ENCODE data around the gene ANKRD11.

The ANKRD11 gene

DNA sequence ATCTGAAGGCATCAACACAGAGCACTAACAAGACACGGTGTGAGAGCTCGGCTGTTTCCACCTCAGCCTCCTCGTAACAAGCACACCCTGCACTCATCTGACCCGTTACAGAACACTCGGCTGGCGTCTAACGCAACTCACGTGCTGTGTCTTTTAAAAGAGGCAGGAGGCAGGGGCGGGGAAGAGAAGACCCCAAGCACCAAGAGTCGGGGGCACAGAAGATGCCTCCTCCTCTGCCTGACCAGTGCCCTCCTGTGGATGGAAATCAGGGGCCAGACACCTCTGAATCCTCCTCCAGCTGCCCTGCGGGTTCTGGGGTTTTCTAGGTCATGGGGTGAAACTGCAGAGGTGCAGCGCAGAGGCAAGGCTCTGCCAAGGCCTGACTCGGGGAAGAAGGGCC lies 198.6 kb downstream of the ANKRD11 start:
- DNase-seq, result no peak

DNA sequence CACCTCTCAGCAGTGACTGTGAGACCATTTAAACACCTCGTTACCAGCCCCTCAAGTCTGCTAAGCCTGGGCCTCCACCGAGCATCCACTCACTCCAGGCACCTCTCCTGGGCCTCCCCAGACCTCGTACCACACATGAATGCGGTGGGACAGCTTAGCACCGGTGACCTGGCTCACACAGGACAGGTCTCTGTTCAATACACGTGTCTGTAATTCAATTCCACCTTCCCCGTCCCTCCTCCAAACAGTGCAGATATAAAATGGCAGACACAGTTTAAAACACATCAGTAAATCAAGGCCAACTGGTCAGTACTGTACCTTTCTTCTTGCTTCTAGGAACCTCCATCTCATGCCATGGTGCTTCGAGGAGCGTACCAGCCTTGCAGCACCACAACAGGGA lies 199.0 kb downstream of the ANKRD11 start:
- DNase-seq, result no peak

DNA sequence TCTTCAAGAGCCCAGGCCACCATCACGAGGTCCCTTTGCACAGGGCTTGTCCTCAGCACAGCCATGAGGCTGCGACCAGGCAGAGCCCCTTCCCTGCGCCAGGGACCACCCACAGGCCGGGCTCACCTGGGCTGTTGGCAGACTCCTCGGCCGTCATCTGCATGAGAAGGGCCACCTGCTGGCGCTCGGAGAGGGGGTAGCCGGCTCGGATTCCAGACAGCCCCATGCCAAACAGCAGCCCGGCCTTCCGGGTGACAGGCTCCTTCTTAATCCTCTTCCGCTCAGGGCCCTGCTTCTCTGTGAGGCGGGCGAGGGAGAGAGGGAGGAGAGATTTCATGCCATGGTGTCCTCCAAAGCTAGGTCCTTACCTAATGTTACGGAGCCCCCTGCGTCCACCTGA lies 199.5 kb downstream of the ANKRD11 start:
- no peak for DNase-seq

DNA sequence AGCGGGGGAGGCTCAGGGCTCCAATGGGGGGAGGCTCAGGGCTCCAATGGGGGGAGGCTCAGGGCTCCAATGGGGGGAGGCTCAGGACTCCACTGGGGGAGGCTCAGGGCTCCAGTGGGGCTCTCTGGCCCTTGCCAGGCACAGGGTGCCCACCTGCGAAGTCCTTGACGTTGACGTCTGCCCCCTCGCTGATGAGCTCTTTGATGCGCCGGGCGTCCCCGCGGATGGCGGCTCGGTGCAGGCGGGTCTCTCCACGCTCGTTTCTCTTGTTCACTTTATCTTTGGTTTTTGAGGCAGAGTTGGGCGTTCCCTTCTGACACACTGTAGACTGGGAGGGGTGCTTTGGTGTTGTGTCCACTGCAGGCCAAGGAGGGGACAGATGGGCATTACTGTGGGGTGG lies 199.9 kb downstream of the ANKRD11 start:
- DNase-seq, result no peak

DNA sequence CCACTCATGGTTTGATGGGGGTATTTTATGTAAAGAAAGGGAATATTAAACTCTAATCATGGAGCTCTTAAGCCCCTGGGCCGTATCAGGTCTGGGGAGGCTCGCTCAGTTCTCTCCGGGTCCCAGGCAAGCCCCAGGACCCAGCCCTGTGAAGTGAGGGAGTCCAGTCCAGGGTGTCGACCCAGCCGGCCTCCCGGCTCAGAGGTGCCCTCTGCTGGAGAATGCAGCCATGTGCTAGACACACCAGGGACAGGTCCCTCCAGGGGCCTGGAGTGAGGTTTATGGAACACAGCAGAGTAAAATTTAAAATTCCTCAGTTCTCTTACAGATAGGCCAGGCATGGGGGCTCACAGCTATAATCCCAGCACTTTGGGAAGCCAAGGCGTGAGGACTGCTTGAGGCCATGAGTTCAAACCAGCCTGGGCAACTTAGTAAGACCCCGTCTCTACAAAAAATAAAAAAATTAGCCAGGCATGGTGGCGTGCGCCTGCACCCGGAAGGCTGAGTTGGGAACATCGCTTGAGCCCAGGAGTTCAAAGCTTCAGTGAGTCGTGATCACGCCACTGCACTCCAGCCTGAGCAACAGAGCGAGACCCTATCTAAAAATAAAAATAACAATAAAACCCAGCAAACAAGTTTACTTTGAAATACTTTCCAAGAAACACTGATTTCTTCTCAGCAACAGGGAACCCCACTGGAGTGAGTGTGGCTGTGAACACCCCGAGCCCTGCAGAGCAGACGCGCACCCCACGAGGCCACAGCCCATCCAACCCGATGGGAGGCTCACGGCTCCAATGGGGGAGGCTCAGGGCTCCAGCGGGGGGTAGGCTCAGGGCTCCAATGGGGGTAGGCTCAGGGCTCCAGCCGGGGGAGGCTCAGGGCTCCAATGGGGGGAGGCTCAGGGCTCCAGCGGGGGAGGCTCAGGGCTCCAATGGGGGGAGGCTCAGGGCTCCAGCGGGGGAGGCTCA lies 200.6 kb downstream of the ANKRD11 start:
- no peak for DNase-seq

DNA sequence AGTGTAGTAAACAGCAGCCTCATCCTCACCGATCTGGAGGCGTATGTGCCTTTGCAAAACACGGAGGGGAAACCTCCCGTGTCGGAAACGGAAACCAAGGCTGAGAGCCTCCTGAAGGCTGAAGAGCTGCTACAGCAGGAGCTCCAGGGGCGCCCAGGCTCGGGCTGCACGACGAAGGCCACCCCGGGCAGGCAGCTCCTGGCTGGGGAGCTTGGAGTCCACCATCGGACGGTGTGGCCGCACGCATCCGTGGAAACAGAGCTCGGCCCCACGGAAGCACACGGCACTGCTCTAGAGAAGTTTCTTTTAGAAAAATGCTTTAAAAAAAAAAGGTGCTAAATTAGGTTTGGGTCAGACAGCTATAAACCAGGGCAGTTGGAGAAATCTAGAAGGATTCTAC lies 201.4 kb downstream of the ANKRD11 start:
- DNase-seq, result no peak

DNA sequence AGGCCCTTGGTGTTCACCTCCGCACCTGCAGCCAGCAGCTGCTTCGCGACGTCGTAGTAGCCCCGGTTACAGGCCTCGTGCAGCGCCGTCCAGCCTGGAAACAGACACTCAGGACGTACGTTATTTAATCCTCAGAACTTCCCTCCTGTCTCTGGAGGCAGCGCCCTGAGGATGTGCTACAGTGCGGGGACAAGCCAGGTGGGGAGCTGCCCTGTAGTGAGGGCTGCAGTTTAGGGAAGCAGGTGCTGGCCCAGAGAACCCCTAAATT lies 201.8 kb downstream of the ANKRD11 start:
- no peak for DNase-seq

DNA sequence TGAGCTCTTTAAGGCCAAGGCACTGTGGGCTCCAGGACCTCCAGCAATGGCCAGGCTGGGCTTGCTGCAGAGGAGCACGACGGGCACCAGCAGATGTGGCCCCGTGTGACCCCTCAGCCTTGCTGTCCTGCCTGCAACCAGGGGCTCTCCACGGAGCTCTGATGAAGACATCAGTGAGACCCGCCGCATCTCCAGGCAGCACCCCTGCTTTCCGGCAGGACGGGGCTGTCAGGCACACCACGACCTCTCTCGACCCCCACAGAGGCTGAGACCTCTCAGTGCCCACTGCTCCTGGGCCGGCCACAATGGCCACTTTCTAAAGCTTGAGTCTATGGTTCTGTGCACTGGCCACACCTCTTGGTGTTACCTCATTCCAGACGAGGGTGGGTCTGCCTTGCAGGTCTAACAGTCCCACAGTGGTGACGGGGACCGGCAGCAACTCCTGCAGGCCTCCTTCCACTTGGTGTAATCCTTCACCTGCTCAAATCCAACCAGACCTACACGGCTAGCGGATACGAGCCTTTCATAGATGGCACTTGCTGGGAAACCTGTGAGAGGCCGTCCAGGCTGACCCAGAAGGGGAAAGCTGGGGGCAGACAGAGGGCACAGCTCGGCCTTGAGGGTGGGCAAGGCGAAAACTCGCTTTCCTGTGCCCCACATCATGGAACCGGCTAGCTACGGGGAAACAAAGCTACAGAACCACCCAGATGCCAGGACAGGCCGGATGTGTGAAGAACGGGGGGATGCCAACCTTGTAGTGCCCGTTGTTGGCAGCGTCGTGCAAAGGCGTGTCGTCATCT lies 202.4 kb downstream of the ANKRD11 start:
- no peak for DNase-seq

DNA sequence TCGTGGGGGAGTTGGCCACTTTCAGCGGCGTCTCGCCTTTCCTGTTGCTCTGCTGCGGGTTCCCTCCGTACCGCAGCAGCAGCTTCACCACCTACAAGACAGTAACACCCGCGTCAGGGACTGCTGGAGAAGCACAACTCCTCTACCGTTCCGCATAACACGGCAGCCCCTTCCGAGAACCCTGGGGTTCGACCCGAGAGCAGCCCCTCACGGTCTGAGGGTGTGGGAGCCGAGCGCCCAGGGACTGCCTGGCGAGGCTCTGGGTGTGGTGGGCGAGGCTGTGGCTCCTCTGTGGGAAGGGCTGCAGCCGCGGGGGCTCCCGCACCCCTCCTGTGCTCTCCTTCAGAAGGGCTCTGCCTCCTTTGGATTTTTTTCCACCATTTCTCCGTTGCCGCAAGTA lies 204.3 kb downstream of the ANKRD11 start:
- no peak for DNase-seq

DNA sequence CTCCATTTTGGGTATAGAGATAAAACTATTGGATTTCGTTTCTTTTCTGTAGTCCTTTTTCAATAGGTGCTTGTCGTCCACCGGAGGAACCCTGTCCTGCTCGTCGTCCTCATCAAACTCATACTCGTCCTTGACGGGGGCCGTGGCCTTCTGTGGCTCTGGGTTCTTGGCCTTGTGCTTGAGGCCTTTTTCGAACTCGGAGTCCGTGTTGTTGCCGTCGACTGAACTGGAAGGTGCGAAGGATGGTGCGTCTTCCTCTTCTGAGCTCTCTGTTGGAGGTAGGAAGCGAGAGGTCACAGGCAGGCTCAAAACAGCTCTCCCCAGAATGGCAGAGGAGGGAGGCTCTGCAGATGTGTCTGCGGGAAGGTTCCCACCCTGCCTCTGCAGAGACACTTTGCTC lies 205.0 kb downstream of the ANKRD11 start:
- no peak for DNase-seq

DNA sequence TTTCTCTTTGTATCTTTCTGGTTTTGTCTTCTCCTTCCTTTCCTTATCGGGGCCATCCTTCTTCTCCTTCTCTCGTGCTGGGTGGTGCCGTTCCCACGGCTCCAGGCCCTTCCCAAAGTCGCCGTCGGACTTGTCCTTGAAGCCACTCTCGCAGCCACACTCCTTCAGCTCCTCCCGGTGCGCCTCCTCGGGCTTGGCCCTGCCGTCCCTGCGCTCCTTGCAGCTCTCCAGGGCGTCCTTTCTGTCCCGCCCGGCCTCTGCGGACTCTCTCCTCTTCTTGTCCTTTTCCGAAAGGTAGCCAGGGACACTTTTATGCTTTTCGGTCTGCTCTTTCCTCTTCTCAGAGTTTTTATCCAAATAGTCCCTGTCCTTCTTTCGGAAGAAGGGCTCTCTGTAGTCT lies 206.9 kb downstream of the ANKRD11 start:
- no peak for DNase-seq

DNA sequence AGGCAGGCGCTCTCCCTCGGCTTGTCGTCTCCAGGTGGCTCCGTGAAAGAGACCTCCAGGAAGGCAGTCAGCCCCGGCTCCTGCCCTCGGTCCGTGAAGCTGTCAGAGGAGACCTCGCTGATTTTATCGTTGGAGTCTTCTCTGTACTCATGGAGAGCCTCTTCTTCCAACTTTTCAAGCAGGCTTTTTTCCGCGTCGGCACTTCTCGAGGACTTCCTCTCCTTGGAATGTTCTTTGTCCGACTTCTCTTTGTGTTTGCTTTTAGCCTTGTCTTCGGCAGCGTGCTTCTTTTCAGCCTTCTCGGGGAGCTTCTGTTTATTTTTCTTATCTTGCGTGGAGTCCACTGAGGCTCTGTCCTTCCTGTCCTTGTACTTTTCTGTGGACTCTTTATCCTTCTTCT lies 207.8 kb downstream of the ANKRD11 start:
- DNase-seq, result no peak

DNA sequence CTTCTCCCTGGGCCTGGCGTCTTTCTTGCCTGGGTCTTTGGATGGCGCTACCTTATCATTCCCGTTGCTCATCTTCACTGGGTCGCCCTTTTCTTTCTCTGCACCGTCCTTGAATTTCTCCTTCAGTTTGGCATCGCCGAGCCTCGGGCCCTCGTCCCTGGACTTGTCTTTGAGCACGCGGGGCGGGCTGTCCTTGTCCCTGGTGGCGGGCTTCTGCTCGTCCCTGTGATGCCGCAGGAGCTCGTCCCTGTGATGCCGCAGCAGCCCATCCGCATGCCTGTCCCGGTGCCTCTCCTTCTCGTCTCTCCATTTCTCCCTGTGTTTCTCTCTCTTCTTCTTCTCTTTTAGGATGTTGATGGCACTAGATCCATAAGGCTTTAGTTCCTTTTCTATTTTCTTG lies 208.5 kb downstream of the ANKRD11 start:
- no peak for DNase-seq

DNA sequence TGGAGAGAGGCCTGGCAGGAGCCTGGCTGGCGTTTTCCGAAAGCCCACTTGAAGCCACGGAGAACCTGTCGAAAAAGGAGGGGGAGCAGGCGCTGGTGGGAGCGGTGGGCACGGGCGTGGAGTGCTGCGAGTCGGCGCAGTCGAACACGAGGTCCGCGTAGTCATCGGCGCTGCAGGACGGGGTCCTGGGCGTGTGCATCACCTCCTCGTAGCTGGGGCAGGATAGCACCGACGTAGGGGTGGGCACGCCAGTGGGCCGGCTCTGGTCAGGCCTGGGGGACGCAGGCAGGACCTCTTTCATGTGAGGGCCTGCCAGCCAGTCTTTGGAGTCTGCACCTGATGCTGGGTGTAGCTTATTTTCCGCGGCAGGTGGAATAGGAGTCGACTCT lies 209.2 kb downstream of the ANKRD11 start:
- DNase-seq, result no peak

DNA sequence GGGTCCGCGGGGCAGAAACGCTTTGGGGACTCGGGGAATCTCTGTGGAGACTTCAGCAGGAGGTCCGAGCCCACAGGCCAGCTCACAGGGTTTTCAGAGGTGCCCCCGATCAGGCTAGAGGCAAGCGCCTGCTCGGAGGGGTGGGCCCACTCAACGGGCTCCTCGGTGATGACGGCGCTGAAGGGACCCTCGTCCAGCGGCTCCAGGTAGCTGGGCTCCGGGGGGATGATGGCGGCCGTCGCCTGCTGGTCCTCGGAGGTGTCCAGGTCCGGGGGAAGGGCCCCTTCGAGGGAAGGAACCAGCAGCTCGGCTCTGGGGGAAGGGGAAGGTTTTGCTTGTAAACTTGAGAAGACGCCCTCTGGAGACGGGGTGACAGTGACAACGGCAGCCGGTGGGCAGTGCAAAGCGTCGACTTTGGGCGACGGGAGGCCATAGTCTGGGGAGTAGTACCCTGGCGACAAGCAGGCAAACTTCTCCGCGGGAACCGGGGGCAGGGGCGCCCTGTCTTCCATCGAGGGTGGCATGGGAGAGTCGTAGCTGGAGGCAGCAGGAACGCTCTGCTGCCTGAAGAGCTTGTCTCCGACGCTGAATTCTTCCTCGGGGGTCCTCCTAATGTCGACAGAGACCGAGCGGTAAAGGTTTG lies 209.7 kb downstream of the ANKRD11 start:
- no peak for DNase-seq

DNA sequence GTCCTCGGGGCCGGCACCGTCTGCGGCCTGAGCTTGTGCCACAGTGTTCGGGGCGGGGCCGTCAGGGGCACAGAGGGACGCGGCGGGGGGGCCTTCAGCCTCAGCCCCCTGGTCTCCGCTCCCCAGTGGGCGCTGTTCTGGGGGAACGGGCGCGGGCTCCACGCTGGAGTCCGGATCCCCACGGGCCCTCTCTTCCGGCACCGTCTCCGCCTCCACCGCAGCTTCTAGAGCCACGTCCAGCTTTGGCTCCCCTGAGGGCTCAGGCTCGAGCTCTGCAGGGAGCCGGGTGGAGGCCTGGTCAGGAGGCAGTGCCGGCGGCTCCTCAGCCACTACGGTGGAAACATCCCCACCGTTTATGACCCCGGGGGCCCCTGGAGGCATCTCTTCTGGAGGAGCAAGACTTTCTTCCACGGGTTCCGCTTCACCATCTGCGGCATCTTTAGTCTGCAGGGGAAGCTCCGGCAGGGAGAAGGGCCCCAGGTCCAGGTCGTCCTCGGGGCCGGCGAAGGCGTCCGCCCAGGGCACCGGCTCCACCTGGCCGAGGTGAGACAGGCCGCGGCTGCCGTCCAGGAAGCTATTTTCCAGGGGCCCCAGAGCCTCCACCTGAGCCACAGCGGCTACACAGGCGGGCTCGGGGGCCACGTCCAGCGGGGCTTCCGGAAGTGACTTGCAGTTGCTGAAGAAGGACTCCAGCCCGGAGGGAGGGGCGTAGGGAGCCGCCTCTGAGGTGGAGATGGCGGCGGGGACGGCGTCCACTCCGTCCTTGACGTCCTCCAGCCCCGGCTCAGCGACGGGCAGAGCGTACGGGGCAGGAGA lies 210.5 kb downstream of the ANKRD11 start:
- DNase-seq, result no peak

DNA sequence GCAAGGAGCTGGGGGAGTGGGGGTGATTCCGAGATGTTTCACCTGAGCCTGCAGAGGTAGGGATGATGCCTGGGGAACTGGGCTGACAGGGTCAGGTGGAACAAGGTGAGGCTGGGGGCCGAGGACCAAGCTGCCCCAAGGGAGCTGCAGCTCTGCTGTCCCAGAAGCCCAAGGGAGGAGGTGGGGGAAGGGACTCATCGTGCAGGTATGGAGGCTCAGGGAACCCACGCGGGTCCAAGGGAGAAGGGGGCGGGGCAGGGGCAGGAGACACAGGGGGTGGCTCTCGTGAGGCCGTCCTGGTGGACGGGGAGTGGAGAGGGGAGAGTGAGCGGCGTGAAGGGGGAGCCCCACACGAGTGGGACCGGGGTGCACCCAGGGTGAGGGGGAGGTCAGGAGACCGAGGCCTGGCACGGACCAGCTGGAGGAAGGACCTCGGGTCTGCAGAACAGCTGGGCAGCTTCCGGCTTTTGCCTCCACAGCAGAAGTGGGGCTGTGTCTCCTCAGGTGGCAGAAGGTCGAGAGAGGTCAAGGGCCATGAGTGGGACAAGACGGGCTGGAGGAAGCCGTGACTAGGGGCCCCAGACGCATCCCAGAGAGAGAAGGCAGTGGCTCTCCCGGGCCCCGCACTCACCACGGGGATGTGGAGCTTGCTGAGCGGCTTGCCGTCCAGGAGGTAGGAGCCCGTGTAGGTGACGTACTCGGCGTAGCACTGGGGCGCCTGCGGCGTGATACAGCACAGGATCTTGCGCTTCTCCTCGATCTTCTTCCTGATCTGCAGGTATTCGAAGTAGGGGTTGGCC lies 211.7 kb downstream of the ANKRD11 start:
- DNase-seq, result no peak

DNA sequence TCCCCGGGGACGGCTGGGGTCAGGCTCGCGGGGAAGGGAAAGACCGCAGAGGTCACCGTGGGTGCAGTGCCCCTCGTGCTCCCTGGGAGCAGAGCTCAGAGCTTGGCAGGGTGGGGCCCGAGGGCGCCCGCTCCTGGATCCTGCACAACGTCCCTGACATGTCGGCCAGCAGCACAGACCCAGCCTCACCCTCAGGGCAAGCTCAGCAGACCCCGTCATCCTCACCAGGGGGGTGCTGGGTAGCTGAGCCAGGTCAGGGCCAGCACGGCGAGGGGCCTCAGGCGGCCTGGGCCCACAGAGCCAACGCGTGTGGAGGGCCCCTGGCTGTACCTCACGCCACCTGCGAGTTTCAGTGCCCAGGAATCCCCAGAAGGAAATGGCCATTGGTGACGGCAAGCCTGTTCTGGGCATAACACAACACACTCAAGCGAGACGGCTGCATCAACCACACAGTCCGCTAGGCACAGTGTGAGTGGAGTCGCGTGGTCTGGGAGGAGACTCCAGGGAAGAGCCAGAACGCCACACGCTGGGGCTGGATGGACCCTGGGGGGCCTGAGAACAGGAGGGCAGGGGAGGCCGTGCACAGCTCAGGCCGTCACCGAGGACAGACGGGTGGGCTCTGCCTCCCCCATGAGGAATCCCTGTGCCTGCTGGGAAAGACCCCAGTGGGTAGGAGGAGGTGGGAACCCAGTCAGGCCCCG lies 212.6 kb downstream of the ANKRD11 start:
- DNase-seq, result no peak

DNA sequence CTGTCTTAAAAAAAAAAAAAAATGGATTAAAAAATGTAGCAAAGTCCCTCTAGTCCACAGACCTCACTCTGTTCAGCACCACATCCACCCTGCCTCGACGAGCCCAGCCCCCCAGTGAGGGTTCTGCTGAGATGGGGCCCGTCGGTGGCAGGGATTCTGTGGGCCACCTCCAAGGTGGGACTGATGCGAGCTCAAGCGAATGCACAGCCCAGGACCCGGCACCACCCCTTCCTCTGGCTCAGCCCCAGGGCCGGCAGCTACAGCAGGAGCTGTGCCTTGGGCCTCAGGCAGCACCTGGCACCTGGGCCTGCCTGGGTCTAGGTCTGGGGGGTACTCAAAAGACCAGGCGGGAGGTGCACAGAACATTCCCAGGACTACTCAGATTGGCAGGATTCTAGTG lies 213.3 kb downstream of the ANKRD11 start:
- no peak for DNase-seq

DNA sequence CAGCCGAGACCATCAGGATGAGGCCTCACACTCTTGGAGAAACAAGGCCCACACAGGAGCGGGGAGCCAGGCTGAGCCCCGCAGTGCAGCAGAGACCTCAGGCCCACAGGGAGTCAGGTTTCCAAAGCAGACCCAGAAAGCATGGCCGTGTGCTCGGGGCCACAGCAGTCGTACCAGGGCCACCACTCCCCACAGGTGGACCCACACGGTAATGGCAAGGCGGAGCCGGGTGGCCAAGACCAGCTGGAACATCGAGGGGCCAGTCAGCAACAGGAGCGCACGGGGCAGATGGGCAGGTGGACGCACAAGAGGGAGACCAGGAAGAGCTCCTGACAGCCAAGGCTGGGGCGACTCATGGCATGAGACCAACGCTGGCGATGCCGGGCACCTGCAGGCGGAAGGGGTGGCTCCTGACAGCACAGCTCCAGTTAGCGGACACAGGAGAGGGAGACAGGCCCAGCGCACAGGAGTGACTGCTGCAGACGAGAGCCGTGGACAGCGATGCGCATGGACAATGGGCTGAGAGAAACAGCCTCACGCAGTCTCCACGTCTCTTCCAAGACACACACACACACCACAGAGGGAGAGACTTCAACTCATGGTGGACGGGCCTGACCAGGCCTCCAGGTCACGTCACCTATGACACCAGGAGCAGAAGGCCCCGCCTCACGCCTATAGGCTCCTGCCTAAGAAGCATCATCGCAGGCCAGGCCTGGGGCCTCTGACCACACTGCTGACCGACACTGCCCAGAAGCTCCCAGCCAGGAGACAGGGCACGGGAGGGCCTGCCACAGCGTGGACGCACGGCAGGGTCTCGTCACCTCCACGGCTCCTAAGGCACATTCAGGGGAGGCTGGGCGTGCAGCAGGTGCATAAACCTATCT lies 214.3 kb downstream of the ANKRD11 start:
- DNase-seq, result no peak

DNA sequence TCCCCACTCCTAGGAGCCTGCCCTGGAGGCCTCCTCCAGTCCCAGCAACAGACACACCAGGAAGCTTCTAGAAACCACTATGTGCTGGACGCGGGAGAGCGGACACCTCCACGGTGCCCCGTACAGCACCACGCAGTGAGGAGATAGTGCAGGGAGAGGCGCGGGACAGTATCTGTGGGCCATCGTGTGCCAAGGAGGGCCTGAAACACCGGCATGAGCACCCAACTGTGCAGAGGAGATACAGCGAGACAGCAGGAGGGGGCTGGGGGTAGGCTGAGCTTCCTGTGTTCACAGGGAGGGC lies 215.1 kb downstream of the ANKRD11 start:
- no peak for DNase-seq
